B cell (primary cell): ENCODE results near the gene FAM98A.

Experiments
- EZH2 ChIP-seq: IDR thresholded peaks from 2 replicates; pipeline ENCODE4 v1.6.1; 2012; ENCODE audit warnings: borderline replicate concordance, low read depth, mild to moderate bottlenecking, moderate library complexity, low read length; ENCODE audit not compliant: insufficient read depth, poor library complexity, severe bottlenecking
- TF ChIP-seq, protein P1 (sequence below): fragments of 200-600 bp; IDR thresholded peaks from one replicate; pipeline ENCODE4 v1.8.0; 2022; ENCODE audit warnings: antibody characterized with exemption, mild to moderate bottlenecking

GRCh38 chr2:33559328-33559727 is 39.8 kb downstream of the FAM98A start:
- TF ChIP-seq, protein P1, sequence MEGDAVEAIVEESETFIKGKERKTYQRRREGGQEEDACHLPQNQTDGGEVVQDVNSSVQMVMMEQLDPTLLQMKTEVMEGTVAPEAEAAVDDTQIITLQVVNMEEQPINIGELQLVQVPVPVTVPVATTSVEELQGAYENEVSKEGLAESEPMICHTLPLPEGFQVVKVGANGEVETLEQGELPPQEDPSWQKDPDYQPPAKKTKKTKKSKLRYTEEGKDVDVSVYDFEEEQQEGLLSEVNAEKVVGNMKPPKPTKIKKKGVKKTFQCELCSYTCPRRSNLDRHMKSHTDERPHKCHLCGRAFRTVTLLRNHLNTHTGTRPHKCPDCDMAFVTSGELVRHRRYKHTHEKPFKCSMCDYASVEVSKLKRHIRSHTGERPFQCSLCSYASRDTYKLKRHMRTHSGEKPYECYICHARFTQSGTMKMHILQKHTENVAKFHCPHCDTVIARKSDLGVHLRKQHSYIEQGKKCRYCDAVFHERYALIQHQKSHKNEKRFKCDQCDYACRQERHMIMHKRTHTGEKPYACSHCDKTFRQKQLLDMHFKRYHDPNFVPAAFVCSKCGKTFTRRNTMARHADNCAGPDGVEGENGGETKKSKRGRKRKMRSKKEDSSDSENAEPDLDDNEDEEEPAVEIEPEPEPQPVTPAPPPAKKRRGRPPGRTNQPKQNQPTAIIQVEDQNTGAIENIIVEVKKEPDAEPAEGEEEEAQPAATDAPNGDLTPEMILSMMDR = no peak
- no peak for TF ChIP-seq EZH2
